GM10266 (cell line): ENCODE measurements around the gene IGFBP5.

ENCODE experiments used
- DNase-seq: peaks from one replicate; pipeline ENCODE4 v3.0.0; 2012; ENCODE audit errors: extremely low spot score
- CTCF ChIP-seq: IDR thresholded peaks from 2 replicates; pipeline ENCODE4 v1.5.1; 2012; ENCODE audit warnings: mild to moderate bottlenecking, low read depth; ENCODE audit not compliant: control insufficient read depth, insufficient read depth; ENCODE audit errors: missing control alignments

IGFBP5 gene

GRCh38 chr2:216715402-216715974, 20.1 kb upstream of the IGFBP5 start:
- TF ChIP-seq CTCF, result no peak
- no peak for DNase-seq

- TF ChIP-seq CTCF, result no peak
- DNase-seq, result no peak
These were observed 19.0 kb upstream of the IGFBP5 start for GRCh38 chr2:216714376-216714775.

GRCh38 chr2:216713691-216714336, 18.5 kb upstream of the IGFBP5 start:
- no peak for TF ChIP-seq CTCF
- no peak for DNase-seq

- TF ChIP-seq CTCF, result no peak
- DNase-seq, result no peak
These were observed 16.0 kb upstream of the IGFBP5 start for GRCh38 chr2:216711348-216711747.

GRCh38 chr2:216710551-216711301, 15.4 kb upstream of the IGFBP5 start:
- DNase-seq, result no peak
- TF ChIP-seq CTCF, result no peak

- no peak for TF ChIP-seq CTCF
These were observed 7.4 kb upstream of the IGFBP5 start for GRCh38 chr2:216702756-216703155.

GRCh38 chr2:216701544-216701943, 6.2 kb upstream of the IGFBP5 start:
- DNase-seq, result no peak
- TF ChIP-seq CTCF, result no peak

More at GRCh38 chr2:216702756-216703155, 7.4 kb upstream of the IGFBP5 start:
- no peak for DNase-seq
